GM12892 (cell line): ENCODE results near the gene RLN1.

Source experiments
- POLR2A ChIP-seq: IDR thresholded peaks from 2 replicates; pipeline ENCODE4 v1.6.1; 2011; ENCODE audit warnings: low read depth, low read length, control low read depth
- POLR2AphosphoS5 ChIP-seq: IDR thresholded peaks from 2 replicates; pipeline ENCODE4 v1.6.1; 2011; ENCODE audit warnings: low read depth, low read length, control low read depth
- TAF1 ChIP-seq: IDR thresholded peaks from 2 replicates; pipeline ENCODE4 v1.6.1; 2011; ENCODE audit warnings: low read depth, mild to moderate bottlenecking, control low read depth, low read length, borderline replicate concordance

DNA sequence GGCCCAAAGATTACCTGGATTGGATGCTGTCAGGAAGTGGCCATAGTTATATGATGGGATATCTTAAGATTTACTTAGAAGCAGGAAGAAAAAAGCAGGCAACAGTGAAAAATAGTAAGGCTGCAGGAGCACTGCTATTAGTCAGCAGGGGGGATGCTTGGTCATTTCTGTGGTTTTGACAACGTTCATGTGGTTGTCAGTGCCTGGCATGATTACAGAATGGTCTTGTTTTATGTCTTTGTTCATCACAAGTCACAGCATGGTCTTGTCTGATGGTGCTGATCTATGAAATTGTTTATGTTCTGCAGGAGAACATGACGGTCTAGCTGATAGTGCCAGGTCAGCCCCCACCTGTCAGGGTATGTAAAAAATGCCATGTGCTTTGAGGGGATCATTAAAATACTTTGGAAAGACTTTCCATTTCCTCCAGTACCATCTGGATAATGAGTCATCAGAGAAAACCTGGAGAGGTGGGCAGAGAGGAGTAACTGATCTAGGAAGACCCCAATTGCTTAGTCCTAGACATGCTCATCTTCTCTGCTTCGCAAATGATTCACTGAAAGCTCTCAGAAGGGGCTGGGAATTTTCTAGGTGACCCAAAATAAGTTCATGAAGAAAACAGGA lies 49.5 kb upstream of the RLN1 start:
- TF ChIP-seq POLR2A (no peak), POLR2AphosphoS5 (no peak), TAF1 (no peak)
